ENCODE results near the gene MAGEA11.
"Not testable (repeated sequence)": the region's sequence is repeated elsewhere in the genome, so short reads cannot be mapped to it uniquely, and the experiment has no call there.

MAGEA11 gene

GRCh38 chrX:149717803-149718202 is 5.9 kb downstream of the MAGEA11 start:
- WGBS, 2 experiments, result 82 to 85% methylated on average over 3 to 4 of the region's 5 CpGs
- Histone ChIP-seq H3K4me1 (ENCODE audit: control insufficient read depth, insufficient read depth, low read length) (no peaks in the 10 kb centered on the region), H3K27me3 (ENCODE audit: control insufficient read depth, insufficient read depth, low read length, poor library complexity, severe bottlenecking) (no peaks in the 10 kb centered on the region), H3K4me3 (ENCODE audit: insufficient read depth, low read depth, low read length) (no peak overlapping the region), H3K27ac (ENCODE audit: insufficient read depth, low read depth, low read length, poor library complexity, severe bottlenecking) (no peak overlapping the region), H3K36me3 (ENCODE audit: control insufficient read depth, insufficient read depth, low read length) (no peaks in the 10 kb centered on the region), H3K9me3 (ENCODE audit: control insufficient read depth, low read length) (no peaks in the 10 kb centered on the region)

- H3K27me3 ChIP-seq (ENCODE audit: control insufficient read depth, insufficient read depth, low read length, poor library complexity, severe bottlenecking), result no peaks in the 10 kb centered on the region
- 56 to 71% methylated on average over 1 of the region's 1 CpG for WGBS, 2 experiments
Measured at GRCh38 chrX:149718757-149719156, 6.9 kb downstream of the MAGEA11 start.

GRCh38 chrX:149720021-149720689 is 8.3 kb downstream of the MAGEA11 start:
- Histone ChIP-seq H3K36me3 (ENCODE audit: control insufficient read depth, insufficient read depth, low read length) (no peaks in the 10 kb centered on the region), H3K9me3 (ENCODE audit: control insufficient read depth, low read length) (no peaks in the 10 kb centered on the region), H3K27ac (ENCODE audit: insufficient read depth, low read depth, low read length, poor library complexity, severe bottlenecking) (no peak overlapping the region), H3K27me3 (ENCODE audit: control insufficient read depth, insufficient read depth, low read length, poor library complexity, severe bottlenecking) (no peaks in the 10 kb centered on the region), H3K4me1 (ENCODE audit: control insufficient read depth, insufficient read depth, low read length) (no peaks in the 10 kb centered on the region), H3K4me3 (ENCODE audit: insufficient read depth, low read depth, low read length) (no peak overlapping the region)
- 86 to 87% methylated on average over 19 of the region's 19 CpGs for WGBS, 2 experiments

More at GRCh38 chrX:149718757-149719156, 6.9 kb downstream of the MAGEA11 start:
- Histone ChIP-seq H3K4me1 (ENCODE audit: control insufficient read depth, insufficient read depth, low read length) (no peaks in the 10 kb centered on the region), H3K36me3 (ENCODE audit: control insufficient read depth, insufficient read depth, low read length) (no peaks in the 10 kb centered on the region), H3K27ac (ENCODE audit: insufficient read depth, low read depth, low read length, poor library complexity, severe bottlenecking) (no peak overlapping the region), H3K9me3 (ENCODE audit: control insufficient read depth, low read length) (no peaks in the 10 kb centered on the region), H3K4me3 (ENCODE audit: insufficient read depth, low read depth, low read length) (no peak overlapping the region)

GRCh38 chrX:149721241-149721640 is 9.4 kb downstream of the MAGEA11 start:
- H3K4me3 ChIP-seq (ENCODE audit: insufficient read depth, low read depth, low read length); H3K4me1 ChIP-seq (ENCODE audit: control insufficient read depth, insufficient read depth, low read length); H3K27ac ChIP-seq (ENCODE audit: insufficient read depth, low read depth, low read length, poor library complexity, severe bottlenecking); H3K36me3 ChIP-seq (ENCODE audit: control insufficient read depth, insufficient read depth, low read length); H3K9me3 ChIP-seq (ENCODE audit: control insufficient read depth, low read length); H3K27me3 ChIP-seq (ENCODE audit: control insufficient read depth, insufficient read depth, low read length, poor library complexity, severe bottlenecking): not testable (repeated sequence)
- WGBS, 2 experiments, result 91% methylated on average over 7 of the region's 7 CpGs

GRCh38 chrX:149721778-149722177 is 9.9 kb downstream of the MAGEA11 start:
- H3K4me3 ChIP-seq (ENCODE audit: insufficient read depth, low read depth, low read length), result no peak overlapping the region
- H3K4me1 ChIP-seq (ENCODE audit: control insufficient read depth, insufficient read depth, low read length), result no peaks in the 10 kb centered on the region
- 88 to 90% methylated on average over 8 of the region's 8 CpGs for WGBS, 2 experiments

GRCh38 chrX:149723583-149724118 is 11.8 kb downstream of the MAGEA11 start:
- no CpG with 5 or more reads among the region's 5 CpGs for WGBS, 2 experiments

More at GRCh38 chrX:149721778-149722177, 9.9 kb downstream of the MAGEA11 start:
- Histone ChIP-seq H3K27ac (ENCODE audit: insufficient read depth, low read depth, low read length, poor library complexity, severe bottlenecking) (no peak overlapping the region), H3K9me3 (ENCODE audit: control insufficient read depth, low read length) (no peaks in the 10 kb centered on the region), H3K27me3 (ENCODE audit: control insufficient read depth, insufficient read depth, low read length, poor library complexity, severe bottlenecking) (no peaks in the 10 kb centered on the region), H3K36me3 (ENCODE audit: control insufficient read depth, insufficient read depth, low read length) (no peaks in the 10 kb centered on the region)

GRCh38 chrX:149727308-149727707 is 15.4 kb downstream of the MAGEA11 start:
- WGBS, 2 experiments, result no CpG with 5 or more reads among the region's 7 CpGs
- H3K27ac ChIP-seq (ENCODE audit: insufficient read depth, low read depth, low read length, poor library complexity, severe bottlenecking), result not testable (repeated sequence)

More at GRCh38 chrX:149723583-149724118, 11.8 kb downstream of the MAGEA11 start:
- not testable (repeated sequence) for H3K27me3 ChIP-seq (ENCODE audit: control insufficient read depth, insufficient read depth, low read length, poor library complexity, severe bottlenecking); H3K9me3 ChIP-seq (ENCODE audit: control insufficient read depth, low read length); H3K36me3 ChIP-seq (ENCODE audit: control insufficient read depth, insufficient read depth, low read length); H3K27ac ChIP-seq (ENCODE audit: insufficient read depth, low read depth, low read length, poor library complexity, severe bottlenecking); H3K4me3 ChIP-seq (ENCODE audit: insufficient read depth, low read depth, low read length); H3K4me1 ChIP-seq (ENCODE audit: control insufficient read depth, insufficient read depth, low read length)

GRCh38 chrX:149742269-149742668 is 30.4 kb downstream of the MAGEA11 start:
- WGBS, 2 experiments, result no CpG with 5 or more reads among the region's 6 CpGs
- not testable (repeated sequence) for H3K9me3 ChIP-seq (ENCODE audit: control insufficient read depth, low read length); H3K4me3 ChIP-seq (ENCODE audit: insufficient read depth, low read depth, low read length); H3K4me1 ChIP-seq (ENCODE audit: control insufficient read depth, insufficient read depth, low read length); H3K36me3 ChIP-seq (ENCODE audit: control insufficient read depth, insufficient read depth, low read length); H3K27me3 ChIP-seq (ENCODE audit: control insufficient read depth, insufficient read depth, low read length, poor library complexity, severe bottlenecking); H3K27ac ChIP-seq (ENCODE audit: insufficient read depth, low read depth, low read length, poor library complexity, severe bottlenecking)

More at GRCh38 chrX:149727308-149727707, 15.4 kb downstream of the MAGEA11 start:
- not testable (repeated sequence) for H3K27me3 ChIP-seq (ENCODE audit: control insufficient read depth, insufficient read depth, low read length, poor library complexity, severe bottlenecking); H3K4me3 ChIP-seq (ENCODE audit: insufficient read depth, low read depth, low read length); H3K4me1 ChIP-seq (ENCODE audit: control insufficient read depth, insufficient read depth, low read length); H3K36me3 ChIP-seq (ENCODE audit: control insufficient read depth, insufficient read depth, low read length); H3K9me3 ChIP-seq (ENCODE audit: control insufficient read depth, low read length)

- no CpG with 5 or more reads among the region's 6 CpGs for WGBS, 2 experiments
- H3K27me3 ChIP-seq (ENCODE audit: control insufficient read depth, insufficient read depth, low read length, poor library complexity, severe bottlenecking); H3K9me3 ChIP-seq (ENCODE audit: control insufficient read depth, low read length); H3K36me3 ChIP-seq (ENCODE audit: control insufficient read depth, insufficient read depth, low read length); H3K4me1 ChIP-seq (ENCODE audit: control insufficient read depth, insufficient read depth, low read length); H3K27ac ChIP-seq (ENCODE audit: insufficient read depth, low read depth, low read length, poor library complexity, severe bottlenecking); H3K4me3 ChIP-seq (ENCODE audit: insufficient read depth, low read depth, low read length): not testable (repeated sequence)
Measured at GRCh38 chrX:149746390-149747007, 34.6 kb downstream of the MAGEA11 start.

GRCh38 chrX:149757206-149758067 is 45.6 kb downstream of the MAGEA11 start:
- 87 to 94% methylated on average over 8 of the region's 8 CpGs for WGBS, 2 experiments
- Histone ChIP-seq H3K27me3 (ENCODE audit: control insufficient read depth, insufficient read depth, low read length, poor library complexity, severe bottlenecking) (no peaks in the 10 kb centered on the region), H3K27ac (ENCODE audit: insufficient read depth, low read depth, low read length, poor library complexity, severe bottlenecking) (no peak overlapping the region), H3K4me1 (ENCODE audit: control insufficient read depth, insufficient read depth, low read length) (no peaks in the 10 kb centered on the region), H3K4me3 (ENCODE audit: insufficient read depth, low read depth, low read length) (no peak overlapping the region), H3K9me3 (ENCODE audit: control insufficient read depth, low read length) (no peaks in the 10 kb centered on the region), H3K36me3 (ENCODE audit: control insufficient read depth, insufficient read depth, low read length) (no peaks in the 10 kb centered on the region)

Measured in ectodermal cell (in vitro differentiated cells).